Brain microvascular endothelial cell (primary cell): ENCODE measurements around the gene DYNAP.

Experiments used
- DNase-seq: peaks from one replicate; pipeline ENCODE4 v3.0.0-alpha.2; 2020
- H3K27ac ChIP-seq: fragments of 250-450 bp; sonication (Bioruptor Pico); 2 replicates; pipeline ENCODE4 v1.5.1; 2020; ENCODE audit warnings: mild to moderate bottlenecking, moderate library complexity
- H3K27me3 ChIP-seq: fragments of 250-450 bp; sonication (Bioruptor Pico); replicated peaks from 2 replicates; pipeline ENCODE4 v1.5.1; 2020; ENCODE audit warnings: mild to moderate bottlenecking
- H3K36me3 ChIP-seq: fragments of 250-450 bp; sonication (Bioruptor Pico); replicated peaks from 2 replicates; pipeline ENCODE4 v1.5.1; 2020; ENCODE audit warnings: mild to moderate bottlenecking
- H3K4me3 ChIP-seq: 2 replicates; pipeline ENCODE4 v1.5.1; 2011; ENCODE audit warnings: low read depth, mild to moderate bottlenecking, control low read depth, low read length, moderate library complexity
- CTCF ChIP-seq: IDR thresholded peaks from 2 replicates; pipeline ENCODE4 v1.5.1; 2011; ENCODE audit warnings: low read depth, mild to moderate bottlenecking, moderate library complexity, low read length, control low read depth, inconsistent platforms; ENCODE audit errors: missing control alignments
- in situ Hi-C: cut with HindIII; loops from 2 replicates; pipeline ENCODE4 v1.10.0; 2017; ENCODE audit warnings: low sequenced_read_pairs, low pct_ligation_motif_present

The DYNAP gene, protein sequence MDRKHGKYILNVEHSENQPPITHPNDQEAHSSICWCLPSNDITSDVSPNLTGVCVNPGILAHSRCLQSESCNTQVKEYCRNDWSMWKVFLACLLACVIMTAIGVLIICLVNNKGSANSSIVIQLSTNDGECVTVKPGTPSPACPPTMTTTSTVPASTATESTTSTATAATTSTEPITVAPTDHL

GRCh38 chr18:54590945-54591344, at the start of gene DYNAP:
DYNAP (plus strand) TSS chr18:54591245; CDS start chr18:54591283, 38 bp downstream.
- no peak for TF ChIP-seq CTCF
- in situ Hi-C loops, result no loop called here
- Histone ChIP-seq H3K27me3 (no peaks in the 10 kb centered on the region), H3K4me3 (no peak within 1 kb of the TSS), H3K27ac (no peak within 1 kb of the TSS), H3K36me3 (no peaks in the 10 kb centered on the region)
- no peak for DNase-seq

- H3K4me3 ChIP-seq, result no peak overlapping the region
- no peak for TF ChIP-seq CTCF
- no peaks in the 10 kb centered on the region for H3K36me3 ChIP-seq
- in situ Hi-C loops, result no loop called here
- no peaks in the 10 kb centered on the region for H3K27me3 ChIP-seq
- H3K27ac ChIP-seq, result no peak overlapping the region
- DNase-seq, result no peak
Measured at GRCh38 chr18:54551590-54551989, 39.5 kb upstream of the DYNAP start.

- Histone ChIP-seq H3K4me3 (no peak overlapping the region), H3K27ac (no peak overlapping the region), H3K36me3 (no peaks in the 10 kb centered on the region), H3K27me3 (no peaks in the 10 kb centered on the region)
- TF ChIP-seq CTCF, result no peak
- in situ Hi-C loops, result no loop called here
- no peak for DNase-seq
Measured at GRCh38 chr18:54555286-54555685, 35.8 kb upstream of the DYNAP start.

- TF ChIP-seq CTCF, result no peak
- H3K36me3 ChIP-seq, result no peaks in the 10 kb centered on the region
- no peak overlapping the region for H3K4me3 ChIP-seq
- no peaks in the 10 kb centered on the region for H3K27me3 ChIP-seq
- DNase-seq, result no peak
- in situ Hi-C loops, result no loop called here
- no peak overlapping the region for H3K27ac ChIP-seq
Measured at GRCh38 chr18:54555996-54556395, 35.0 kb upstream of the DYNAP start.

- Histone ChIP-seq H3K27me3 (no peaks in the 10 kb centered on the region), H3K27ac (no peak overlapping the region), H3K4me3 (no peak overlapping the region), H3K36me3 (no peaks in the 10 kb centered on the region)
- no peak for DNase-seq
- no peak for TF ChIP-seq CTCF
- in situ Hi-C loops, result no loop called here
Measured at GRCh38 chr18:54557958-54558357, 33.1 kb upstream of the DYNAP start.
